Adrenal gland (tissue), 19 donors: ENCODE results near the gene MORN4. TPM values are rescaled to one million over a fixed set of nuclear protein-coding genes. Genes with fewer than 3 reads are reported as not detected.

Source experiments
- DNase-seq, 7 donors: peaks; one replicate each; pipeline ENCODE4 v3.0.0-alpha.2; 2019 to 2020
- H3K27ac ChIP-seq, 5 donors: fragments of 200-600 bp; sonication (generic) in 4 of 5; 1 replicate in 3 of 5; 2 replicates in 2 of 5; pipeline versions ENCODE4 v1.5.1 to v1.8.0; 2016 to 2020; ENCODE audit warnings: mild to moderate bottlenecking in 1 of 5
- H3K27me3 ChIP-seq: fragments of 200-600 bp; 2 replicates; pipeline ENCODE4 v1.8.0; 2021
- H3K36me3 ChIP-seq, 2 donors: fragments of 200-600 bp; replicated peaks in 1 of 2; 1 replicate in 1 of 2; 2 replicates in 1 of 2; pipeline versions ENCODE4 v1.5.1 to v1.8.0; 2018 to 2022
- H3K4me1 ChIP-seq, 2 donors: fragments of 200-600 bp; replicated peaks in 1 of 2; 1 replicate in 1 of 2; 2 replicates in 1 of 2; pipeline versions ENCODE4 v1.5.1 to v1.8.0; 2018 to 2021
- H3K4me3 ChIP-seq, 4 donors: fragments of 200-600 bp; sonication (generic) in 3 of 4; one replicate each; pipeline ENCODE4 v1.5.1; 2016 to 2018
- H3K9me3 ChIP-seq, 3 donors: fragments of 200-600 bp; sonication (generic) in 1 of 3; replicated peaks in 1 of 3; 1 replicate in 2 of 3; 2 replicates in 1 of 3; pipeline versions ENCODE4 v1.5.1 to v1.8.0; 2016 to 2021
- CTCF ChIP-seq, 6 experiments: fragments of 450-650 bp in 4 of 6; fragments of 200-600 bp in 2 of 6; sonication (generic) in 1 of 6; IDR thresholded peaks; 1 replicate in 5 of 6; 2 replicates in 1 of 6; pipeline versions ENCODE4 v1.5.1 to v1.8.0; 2016 to 2021; ENCODE audit warnings: antibody characterized with exemption in 6 of 6, mild to moderate bottlenecking in 2 of 6, moderate library complexity in 1 of 6
- POLR2A ChIP-seq, 2 donors: fragments of 450-650 bp; IDR thresholded peaks; one replicate each; pipeline ENCODE4 v1.6.1; 2017; ENCODE audit warnings: antibody characterized with exemption in 2 of 2, mild to moderate bottlenecking in 2 of 2, moderate library complexity in 1 of 2
- WGBS, 4 donors: extraction: QIAGEN DNeasy Blood & Tissue Kit in 2 of 4; methylation state at CpG; one replicate each; pipeline versions ENCODE4 v1.1.5 to v1.1.7; 2013 to 2017; 5-methylcytosine and 5-hydroxymethylcytosine counted together
- intact Hi-C, 2 donors: fragments of 100-400 bp; cut with DNase I; formaldehyde crosslinking; loops; one replicate each; pipeline versions ENCODE4 v1.14.1 to v1.15.0; 2022 to 2023
- long read RNA-seq, 10 donors: library from polyadenylated mRNA in 3 of 10; unstranded in 2 of 10; stranded (forward) in 1 of 10; transcript quantifications; one replicate each; pipeline ENCODE4 v2.0.0 and lab custom pipeline, GENCODE V29; 2021 to 2026
- polyA plus RNA-seq, 3 donors: library from polyadenylated mRNA; stranded (reverse); fragments of 200-250 nt in 2 of 3; fragments of 350-450 nt in 1 of 3; fragmentation: Illumina TruSeq in 1 of 3; extraction: RNeasy Lipid Tissue Mini Kit (QIAGEN cat#74804) in 1 of 3; gene quantifications; one replicate each; pipeline ENCODE4 v1.2.3, GENCODE V29; 2013 to 2014
- total RNA-seq, 9 donors: library from RNA; depleted of rRNA in 4 of 9; stranded (reverse); fragments of >200 nt in 4 of 9; fragments of 120-200 nt in 1 of 9; fragmentation: NEBNext Ultra II Directional in 1 of 9; extraction: Animal tissue kit (Norgen Biotek cat#: 25700) in 1 of 9; gene quantifications; one replicate each; pipeline versions ENCODE4 v1.1.0 to v1.2.4, GENCODE V29; 2013 to 2023
- donor health status: healthy with polysubstance abuse.
- donor health status: Bipolar disorder and iron deficiency.
- donor health status: DM: yes; HTN: yes; CAD: no.
- donor health status: DM: no; HTN: no; CAD: no.
- donor health status: DM: no; HTN: no; CAD: no.
- donor health status: DM: yes; HTN: yes; CAD: no.

The MORN4 gene
- total RNA-seq (10 to 100 TPM in 2 of 9 donors, 1 to 10 TPM in 7; 1.6 to 12.2 (median 7.9) TPM), polyA plus RNA-seq (10 to 100 TPM in 2 of 3 donors, 1 to 10 TPM in 1; 5.1 to 15.0 (median 11.7) TPM)
- long read RNA-seq, donor 1, transcript MORN4-202 (2 exons, 419 nt) = major isoform, 8 of 11 reads
- long read RNA-seq, donor 1, partial matches to known transcripts = 0 of 11 reads
- long read RNA-seq, donor 1, other reads (novel, unspliced or antisense) = 0 of 11 reads
- long read RNA-seq, donor 2, transcript MORN4-202 (2 exons, 419 nt) = major isoform, 8 of 9 reads
- long read RNA-seq, donor 2, partial matches to known transcripts = 0 of 9 reads
- long read RNA-seq, donor 2, other reads (novel, unspliced or antisense) = 0 of 9 reads
- long read RNA-seq, donor 3, partial matches to known transcripts = 0 of 2 reads
- long read RNA-seq, donor 3, other reads (novel, unspliced or antisense) = 0 of 2 reads
- long read RNA-seq, donor 4, partial matches to known transcripts = 0 of 3 reads
- long read RNA-seq, donor 4, other reads (novel, unspliced or antisense) = 2 of 3 reads
- long read RNA-seq, donor 5, transcript MORN4-201 (5 exons, 2,315 nt) = major isoform, 6 of 16 reads
- long read RNA-seq, donor 5, partial matches to known transcripts = 2 of 16 reads
- long read RNA-seq, donor 5, other reads (novel, unspliced or antisense) = 6 of 16 reads
- long read RNA-seq, donor 6, partial matches to known transcripts = 0 of 7 reads
- long read RNA-seq, donor 6, other reads (novel, unspliced or antisense) = 1 of 7 reads
- long read RNA-seq, donor 7, partial matches to known transcripts = 0 of 1 reads
- long read RNA-seq, donor 7, other reads (novel, unspliced or antisense) = 0 of 1 reads
- long read RNA-seq, donor 8, partial matches to known transcripts = 0 of 4 reads
- long read RNA-seq, donor 8, other reads (novel, unspliced or antisense) = 0 of 4 reads
- long read RNA-seq, donor 9, transcript MORN4-202 (2 exons, 419 nt) = major isoform, 6 of 7 reads
- long read RNA-seq, donor 9, partial matches to known transcripts = 0 of 7 reads
- long read RNA-seq, donor 9, other reads (novel, unspliced or antisense) = 0 of 7 reads
- long read RNA-seq, donor 10, partial matches to known transcripts = 0 of 1 reads
- long read RNA-seq, donor 10, other reads (novel, unspliced or antisense) = 0 of 1 reads

DNA sequence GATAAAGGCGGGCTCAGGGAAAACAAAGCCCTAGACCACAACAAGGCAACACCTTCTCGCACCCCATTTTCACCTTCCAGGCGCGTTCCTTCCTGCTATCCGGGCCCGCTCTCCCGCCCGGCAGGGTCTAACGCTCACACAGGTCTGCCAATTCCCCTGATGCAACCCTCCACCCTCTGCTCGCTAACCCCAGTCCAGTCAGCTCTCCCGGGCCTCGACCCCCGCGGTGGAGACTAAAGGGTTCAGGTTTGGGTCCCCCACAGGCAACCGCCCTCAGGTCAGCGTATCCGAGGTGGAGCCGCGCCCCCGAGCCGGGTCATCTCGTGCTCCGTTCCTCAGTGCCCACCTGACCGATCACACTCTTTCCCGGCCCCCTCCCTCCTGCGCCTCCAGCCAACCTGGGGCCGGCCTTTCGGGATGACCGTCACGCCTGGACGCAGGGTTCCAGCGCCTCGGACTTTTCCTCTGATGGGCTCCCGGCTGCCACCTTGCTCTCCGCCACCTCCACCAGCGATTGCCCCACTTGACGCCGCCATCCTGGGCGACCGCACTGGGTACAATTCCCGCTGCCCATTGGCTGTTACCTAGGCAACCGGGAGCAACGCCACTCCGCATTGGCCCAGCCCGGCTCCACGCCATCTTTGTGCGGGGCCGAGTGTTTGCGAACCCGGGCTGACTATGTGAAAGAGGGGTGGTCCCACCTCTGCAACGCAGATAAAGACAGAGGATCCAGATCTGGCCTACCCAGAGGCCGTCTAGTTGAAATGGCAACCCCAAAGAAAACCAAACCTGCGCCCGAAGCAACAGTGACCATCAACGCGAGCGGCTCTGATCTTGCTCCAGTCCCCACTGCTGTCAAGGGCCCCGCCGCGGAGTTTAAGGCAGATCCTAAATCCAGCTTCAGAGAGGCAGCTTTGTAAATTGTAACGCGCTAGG lies at the start of gene MORN4:
Gene MORN4 (minus strand): TSS at position 552 of the 936 bp plus-strand sequence. CDS start 13,847 bp downstream, outside the sequence.
- peak; percentile 94 to 97 (median 96) for DNase-seq
- no peaks in the 10 kb centered on the region for H3K36me3 ChIP-seq
- 2 to 11% (median 3%) methylated on average over 29 to 62 of the region's 62 CpGs for WGBS, 4 donors
- H3K4me1 ChIP-seq = peaks cover 6% of the 10 kb centered on the region in 2 donors
- TF ChIP-seq POLR2A (IDR thresholded peaks at IDR 0.05) (peak in 1 of 2 donors; percentile 33), CTCF (IDR thresholded peaks at IDR 0.05) (no peak)
- intact Hi-C loops = no loop called here
- peak within 1 kb of the TSS in 2 of 5 donors; percentile 59 to 74 for H3K27ac ChIP-seq
- H3K9me3 ChIP-seq = no peaks in the 10 kb centered on the region
- no peaks in the 10 kb centered on the region for H3K27me3 ChIP-seq
- H3K4me3 ChIP-seq = peak within 1 kb of the TSS; percentile 44 to 95 (median 72)

GRCh38 chr10:97682042-97682441 lies 48.7 kb upstream of the MORN4 start:
- intact Hi-C loops = no loop called here
- TF ChIP-seq POLR2A (IDR thresholded peaks at IDR 0.05) (no peak), CTCF (IDR thresholded peaks at IDR 0.05) (no peak)
- no peaks in the 10 kb centered on the region for H3K27me3 ChIP-seq
- H3K4me1 ChIP-seq = peaks cover 30 to 41% of the 10 kb centered on the region in 2 donors
- 82 to 92% (median 86%) methylated on average over 4 of the region's 4 CpGs for WGBS, 4 donors
- H3K4me3 ChIP-seq = no peak overlapping the region
- peak overlapping the region in 2 of 5 donors; percentile 6 to 19 for H3K27ac ChIP-seq
- H3K9me3 ChIP-seq = no peaks in the 10 kb centered on the region
- H3K36me3 ChIP-seq = peaks cover 0 to 12% of the 10 kb centered on the region in 2 donors
- DNase-seq = no peak

GRCh38 chr10:97679594-97679993 lies 46.3 kb upstream of the MORN4 start:
- Histone ChIP-seq H3K36me3 (peaks cover 0 to 33% of the 10 kb centered on the region in 2 donors), H3K4me3 (no peak overlapping the region), H3K9me3 (no peaks in the 10 kb centered on the region), H3K27ac (no peak overlapping the region), H3K27me3 (no peaks in the 10 kb centered on the region), H3K4me1 (peaks cover 10 to 21% of the 10 kb centered on the region in 2 donors)
- TF ChIP-seq POLR2A (IDR thresholded peaks at IDR 0.05) = no peak
- no peak for TF ChIP-seq CTCF (IDR thresholded peaks at IDR 0.05)
- intact Hi-C loops = no loop called here
- 89 to 100% (median 93%) methylated on average over 3 to 16 of the region's 16 CpGs for WGBS, 4 donors
- DNase-seq = no peak
